Measurements from ENCODE around the gene UGCG.
"Not testable (repeated sequence)": the region's sequence is repeated elsewhere in the genome, so short reads cannot be mapped to it uniquely, and the experiment has no call there.

UGCG gene

GRCh38 chr9:111949919-111950318, 53.3 kb downstream of the UGCG start:
- DNase-seq (ENCODE audit: low read depth in 2 of 3, low spot score in 1 of 3) = no peak

GRCh38 chr9:111952559-111952958, 55.9 kb downstream of the UGCG start:
- no peak for DNase-seq (ENCODE audit: low read depth in 2 of 3, low spot score in 1 of 3)

- no peak for DNase-seq (ENCODE audit: low read depth in 2 of 3, low spot score in 1 of 3)
Measured at GRCh38 chr9:111953444-111953843, 56.8 kb downstream of the UGCG start.

- DNase-seq (ENCODE audit: low read depth in 2 of 3, low spot score in 1 of 3) = no peak
Measured at GRCh38 chr9:111955048-111955447, 58.4 kb downstream of the UGCG start.

GRCh38 chr9:111957856-111958631, 61.4 kb downstream of the UGCG start:
- DNase-seq (ENCODE audit: low read depth in 2 of 3, low spot score in 1 of 3) = no peak

GRCh38 chr9:111959468-111960359, 63.1 kb downstream of the UGCG start:
- DNase-seq (ENCODE audit: low read depth in 2 of 3, low spot score in 1 of 3) = no peak

- DNase-seq (ENCODE audit: low read depth in 2 of 3, low spot score in 1 of 3) = not testable (repeated sequence)
Measured at GRCh38 chr9:111960485-111960884, 63.9 kb downstream of the UGCG start.

- DNase-seq (ENCODE audit: low read depth in 2 of 3, low spot score in 1 of 3) = no peak
Measured at GRCh38 chr9:111961009-111961408, 64.4 kb downstream of the UGCG start.

- no peak for DNase-seq (ENCODE audit: low read depth in 2 of 3, low spot score in 1 of 3)
Measured at GRCh38 chr9:111961575-111961974, 65.0 kb downstream of the UGCG start.

GRCh38 chr9:111962021-111962420, 65.4 kb downstream of the UGCG start:
- DNase-seq (ENCODE audit: low read depth in 2 of 3, low spot score in 1 of 3) = no peak

- no peak for DNase-seq (ENCODE audit: low read depth in 2 of 3, low spot score in 1 of 3)
Measured at GRCh38 chr9:111963995-111964394, 67.4 kb downstream of the UGCG start.

GRCh38 chr9:111965566-111966019, 69.0 kb downstream of the UGCG start:
- DNase-seq (ENCODE audit: low read depth in 2 of 3, low spot score in 1 of 3) = no peak

- no peak for DNase-seq (ENCODE audit: low read depth in 2 of 3, low spot score in 1 of 3)
Measured at GRCh38 chr9:111966124-111966723, 69.6 kb downstream of the UGCG start.

- no peak for DNase-seq (ENCODE audit: low read depth in 2 of 3, low spot score in 1 of 3)
Measured at GRCh38 chr9:111966861-111967291, 70.3 kb downstream of the UGCG start.

GRCh38 chr9:111967621-111968020, 71.0 kb downstream of the UGCG start:
- no peak for DNase-seq (ENCODE audit: low read depth in 2 of 3, low spot score in 1 of 3)

GRCh38 chr9:111969061-111969460, 72.4 kb downstream of the UGCG start:
- no peak for DNase-seq (ENCODE audit: low read depth in 2 of 3, low spot score in 1 of 3)

- no peak for DNase-seq (ENCODE audit: low read depth in 2 of 3, low spot score in 1 of 3)
Measured at GRCh38 chr9:111969622-111970021, 73.0 kb downstream of the UGCG start.

GRCh38 chr9:111970827-111971226, 74.2 kb downstream of the UGCG start:
- DNase-seq (ENCODE audit: low read depth in 2 of 3, low spot score in 1 of 3) = no peak

GRCh38 chr9:111974092-111974681, 77.6 kb downstream of the UGCG start:
- DNase-seq (ENCODE audit: low read depth in 2 of 3, low spot score in 1 of 3) = no peak

- no peak for DNase-seq (ENCODE audit: low read depth in 2 of 3, low spot score in 1 of 3)
Measured at GRCh38 chr9:111975709-111976108, 79.1 kb downstream of the UGCG start.

GRCh38 chr9:111978616-111979015, 82.0 kb downstream of the UGCG start:
- no peak for DNase-seq (ENCODE audit: low read depth in 2 of 3, low spot score in 1 of 3)
